Subcutaneous abdominal adipose tissue (tissue), 5 donors: ENCODE data around the gene ZNF148.
"Not testable (repeated sequence)": the region's sequence is repeated elsewhere in the genome, so short reads cannot be mapped to it uniquely, and the experiment has no call there.

Experiments
- H3K27ac ChIP-seq: one replicate; pipeline ENCODE4 v1.7.0; 2013; ENCODE audit warnings: low read depth, mild to moderate bottlenecking, inconsistent platforms, low read length, moderate library complexity
- H3K27me3 ChIP-seq, 5 donors: one replicate each; pipeline ENCODE4 v1.7.0; 2013; ENCODE audit warnings: low read length in 5 of 5, inconsistent platforms in 1 of 5; ENCODE audit not compliant: control insufficient read depth in 5 of 5, insufficient read depth in 4 of 5
- H3K36me3 ChIP-seq, 5 donors: one replicate each; pipeline ENCODE4 v1.7.0; 2013; ENCODE audit warnings: low read length in 5 of 5; ENCODE audit not compliant: control insufficient read depth in 5 of 5, insufficient read depth in 5 of 5
- H3K4me1 ChIP-seq, 5 donors: one replicate each; pipeline ENCODE4 v1.7.0; 2013; ENCODE audit warnings: low read length in 5 of 5, mild to moderate bottlenecking in 3 of 5, moderate library complexity in 1 of 5; ENCODE audit not compliant: control insufficient read depth in 5 of 5, insufficient read depth in 5 of 5
- H3K4me3 ChIP-seq, 5 donors: one replicate each; pipeline ENCODE4 v1.7.0; 2013; ENCODE audit warnings: low read length in 5 of 5, low read depth in 1 of 5
- H3K9ac ChIP-seq, 5 donors: one replicate each; pipeline ENCODE4 v1.7.0; 2013; ENCODE audit warnings: low read length in 5 of 5, mild to moderate bottlenecking in 4 of 5, moderate library complexity in 3 of 5
- H3K9me3 ChIP-seq, 5 donors: one replicate each; pipeline ENCODE4 v1.7.0; 2013; ENCODE audit warnings: low read length in 5 of 5; ENCODE audit not compliant: control insufficient read depth in 5 of 5
- donor health status: healthy.
- donor health status: healthy.
- donor health status: healthy.
- donor health status: healthy.
- donor health status: healthy.

ZNF148 gene

GRCh38 chr3:125401402-125401801, 26.3 kb upstream of the ZNF148 start:
- no peak overlapping the region for H3K27ac ChIP-seq
- H3K4me3 ChIP-seq = no peak overlapping the region
- no peaks in the 10 kb centered on the region for H3K4me1 ChIP-seq
- H3K36me3 ChIP-seq = no peaks in the 10 kb centered on the region
- no peak overlapping the region for H3K9ac ChIP-seq
- peaks cover 0 to 3% (median 0%) of the 10 kb centered on the region in 5 donors for H3K9me3 ChIP-seq
- peaks cover 0 to 5% (median 1%) of the 10 kb centered on the region in 5 donors for H3K27me3 ChIP-seq

- Histone ChIP-seq H3K4me1 (no peaks in the 10 kb centered on the region), H3K27me3 (peaks cover 0 to 5% (median 2%) of the 10 kb centered on the region in 5 donors), H3K4me3 (no peak overlapping the region), H3K27ac (no peak overlapping the region), H3K9me3 (no peaks in the 10 kb centered on the region), H3K36me3 (no peaks in the 10 kb centered on the region), H3K9ac (no peak overlapping the region)
Measured at GRCh38 chr3:125398952-125399351, 23.8 kb upstream of the ZNF148 start.

GRCh38 chr3:125395091-125395490, 20.0 kb upstream of the ZNF148 start:
- H3K27ac ChIP-seq = no peak overlapping the region
- no peaks in the 10 kb centered on the region for H3K4me1 ChIP-seq
- no peaks in the 10 kb centered on the region for H3K36me3 ChIP-seq
- H3K9me3 ChIP-seq = no peaks in the 10 kb centered on the region
- H3K9ac ChIP-seq = no peak overlapping the region
- H3K27me3 ChIP-seq = peaks cover 0 to 5% (median 2%) of the 10 kb centered on the region in 5 donors
- H3K4me3 ChIP-seq = no peak overlapping the region

GRCh38 chr3:125394406-125394805, 19.3 kb upstream of the ZNF148 start:
- H3K4me1 ChIP-seq = no peaks in the 10 kb centered on the region
- no peak overlapping the region for H3K27ac ChIP-seq
- no peaks in the 10 kb centered on the region for H3K9me3 ChIP-seq
- H3K4me3 ChIP-seq = no peak overlapping the region
- H3K27me3 ChIP-seq = peaks cover 0 to 5% (median 2%) of the 10 kb centered on the region in 5 donors
- no peaks in the 10 kb centered on the region for H3K36me3 ChIP-seq
- H3K9ac ChIP-seq = no peak overlapping the region

GRCh38 chr3:125389282-125389681, 14.2 kb upstream of the ZNF148 start:
- H3K9me3 ChIP-seq = no peaks in the 10 kb centered on the region
- H3K4me1 ChIP-seq = no peaks in the 10 kb centered on the region
- H3K36me3 ChIP-seq = no peaks in the 10 kb centered on the region
- no peaks in the 10 kb centered on the region for H3K27me3 ChIP-seq
- H3K4me3 ChIP-seq = no peak overlapping the region
- H3K9ac ChIP-seq = no peak overlapping the region
- no peak overlapping the region for H3K27ac ChIP-seq

GRCh38 chr3:125388369-125388768, 13.2 kb upstream of the ZNF148 start:
- H3K9ac ChIP-seq, H3K4me1 ChIP-seq, H3K27me3 ChIP-seq, H3K36me3 ChIP-seq, H3K27ac ChIP-seq, H3K4me3 ChIP-seq, H3K9me3 ChIP-seq: not testable (repeated sequence)

- Histone ChIP-seq H3K27me3 (no peaks in the 10 kb centered on the region), H3K36me3 (no peaks in the 10 kb centered on the region), H3K9me3 (no peaks in the 10 kb centered on the region), H3K9ac (no peak overlapping the region), H3K27ac (no peak overlapping the region), H3K4me1 (peaks cover 0 to 3% (median 0%) of the 10 kb centered on the region in 5 donors), H3K4me3 (no peak overlapping the region)
Measured at GRCh38 chr3:125386811-125387210, 11.7 kb upstream of the ZNF148 start.

- Histone ChIP-seq H3K9ac (no peak overlapping the region), H3K36me3 (no peaks in the 10 kb centered on the region), H3K27me3 (no peaks in the 10 kb centered on the region), H3K27ac (no peak overlapping the region), H3K4me3 (no peak overlapping the region), H3K9me3 (no peaks in the 10 kb centered on the region), H3K4me1 (peaks cover 0 to 3% (median 0%) of the 10 kb centered on the region in 5 donors)
Measured at GRCh38 chr3:125383744-125384143, 8.6 kb upstream of the ZNF148 start.

- Histone ChIP-seq H3K27me3 (no peaks in the 10 kb centered on the region), H3K4me3 (no peak overlapping the region)
Measured at GRCh38 chr3:125382298-125382697, 7.2 kb upstream of the ZNF148 start.

GRCh38 chr3:125381743-125382142, 6.6 kb upstream of the ZNF148 start:
- no peak overlapping the region for H3K27ac ChIP-seq
- no peaks in the 10 kb centered on the region for H3K27me3 ChIP-seq
- no peak overlapping the region for H3K9ac ChIP-seq
- H3K36me3 ChIP-seq = no peaks in the 10 kb centered on the region
- no peak overlapping the region for H3K4me3 ChIP-seq
- peaks cover 0 to 3% (median 0%) of the 10 kb centered on the region in 5 donors for H3K4me1 ChIP-seq
- H3K9me3 ChIP-seq = no peaks in the 10 kb centered on the region

More at GRCh38 chr3:125382298-125382697, 7.2 kb upstream of the ZNF148 start:
- Histone ChIP-seq H3K9ac (no peak overlapping the region), H3K4me1 (peaks cover 0 to 3% (median 0%) of the 10 kb centered on the region in 5 donors), H3K36me3 (no peaks in the 10 kb centered on the region), H3K27ac (no peak overlapping the region), H3K9me3 (no peaks in the 10 kb centered on the region)

- Histone ChIP-seq H3K4me3 (no peak overlapping the region), H3K36me3 (no peaks in the 10 kb centered on the region), H3K4me1 (peaks cover 0 to 3% (median 0%) of the 10 kb centered on the region in 5 donors)
Measured at GRCh38 chr3:125381314-125381713, 6.2 kb upstream of the ZNF148 start.

More at GRCh38 chr3:125381314-125381713, 6.2 kb upstream of the ZNF148 start:
- H3K9me3 ChIP-seq = no peaks in the 10 kb centered on the region
- H3K27me3 ChIP-seq = no peaks in the 10 kb centered on the region
- no peak overlapping the region for H3K9ac ChIP-seq
- no peak overlapping the region for H3K27ac ChIP-seq
